ENCODE results near the gene TAOK1.
"Not testable (repeated sequence)": the region's sequence is repeated elsewhere in the genome, so short reads cannot be mapped to it uniquely, and the experiment has no call there.

The TAOK1 gene

DNA sequence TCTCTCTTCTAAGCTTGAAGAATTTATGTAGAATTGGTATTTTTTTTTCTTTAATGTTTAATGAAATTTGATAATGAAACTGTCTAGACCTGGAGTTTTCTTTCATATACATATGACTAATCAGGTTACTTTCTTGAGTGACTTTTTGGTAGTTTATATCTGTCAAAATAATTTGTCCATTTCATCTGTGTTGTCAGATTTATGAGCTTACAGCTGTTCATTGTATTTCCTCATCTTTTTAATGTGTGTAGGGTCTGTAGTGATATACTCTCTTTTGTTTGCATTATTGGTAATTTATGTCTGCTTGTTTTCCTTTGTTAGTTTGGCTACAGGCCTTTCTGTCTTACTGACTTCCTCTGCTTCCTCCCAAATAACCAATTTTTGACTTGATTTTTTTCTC, 55.7 kb downstream of the TAOK1 start:
- DNase-seq (ENCODE audit: low read depth), result no peak

DNA sequence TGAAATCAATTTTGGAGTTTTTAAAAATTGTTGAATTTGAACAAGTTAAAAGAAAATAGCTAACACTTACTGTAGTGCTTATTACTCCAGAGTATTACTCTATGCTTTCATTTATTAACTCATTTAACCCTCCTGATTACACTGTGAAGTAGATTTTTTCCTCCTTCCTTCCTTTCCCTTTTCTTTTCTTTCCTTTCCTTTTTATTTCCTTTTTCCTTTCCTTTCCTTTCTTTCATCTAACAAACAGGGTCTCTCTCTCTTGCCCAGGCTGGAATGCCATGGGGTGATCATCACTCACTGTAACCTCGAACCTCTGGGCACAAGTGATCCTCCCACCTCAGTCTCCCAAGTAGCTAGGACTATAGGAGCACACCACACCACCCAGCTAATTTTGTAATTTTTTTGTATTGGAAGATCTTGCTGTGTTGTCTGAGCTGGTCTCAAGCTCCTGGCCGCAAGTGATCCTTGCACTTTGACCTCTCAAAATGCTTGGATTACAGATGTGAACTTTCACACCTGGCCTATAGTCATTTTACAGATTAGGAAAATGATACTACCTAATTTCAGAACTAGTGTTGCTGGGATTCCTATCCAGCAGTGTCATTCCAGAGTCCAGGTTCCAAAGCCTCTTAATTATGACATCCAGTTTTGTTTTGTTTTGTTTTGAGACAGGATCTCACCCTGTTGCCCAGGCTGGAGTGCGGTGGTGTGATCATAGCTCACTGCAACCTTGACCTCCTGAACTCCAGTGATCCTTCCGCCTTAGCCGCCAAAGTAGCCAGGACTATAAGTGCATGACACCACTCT, 59.9 kb downstream of the TAOK1 start:
- DNase-seq (ENCODE audit: low read depth), result no peak

DNA sequence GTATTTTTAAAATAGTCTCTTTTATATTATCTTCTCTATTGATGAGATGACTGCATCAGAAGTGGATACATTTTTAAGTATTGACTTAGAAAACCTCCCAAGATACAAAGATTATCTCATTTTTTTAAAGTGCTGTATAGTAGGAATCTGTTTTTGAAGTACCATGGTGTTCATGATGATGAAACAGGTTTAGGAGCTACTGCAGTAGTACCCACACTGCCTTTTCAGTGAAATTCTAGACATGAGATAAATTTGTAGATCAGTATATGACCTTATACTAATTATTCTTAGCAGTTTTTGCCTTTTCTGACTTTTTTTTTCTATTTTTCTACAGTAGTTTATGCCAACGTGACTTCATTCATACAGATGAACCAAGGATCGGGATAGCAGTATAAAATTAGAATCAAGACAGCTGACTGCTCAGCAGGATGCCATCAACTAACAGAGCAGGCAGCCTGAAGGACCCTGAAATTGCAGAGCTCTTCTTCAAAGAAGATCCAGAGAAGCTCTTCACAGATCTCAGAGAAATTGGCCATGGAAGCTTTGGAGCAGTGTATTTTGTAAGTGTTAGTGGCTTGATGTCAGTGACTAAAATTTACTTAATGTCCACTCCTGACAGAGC, 61.1 kb downstream of the TAOK1 start:
- no peak for DNase-seq (ENCODE audit: low read depth)

DNA sequence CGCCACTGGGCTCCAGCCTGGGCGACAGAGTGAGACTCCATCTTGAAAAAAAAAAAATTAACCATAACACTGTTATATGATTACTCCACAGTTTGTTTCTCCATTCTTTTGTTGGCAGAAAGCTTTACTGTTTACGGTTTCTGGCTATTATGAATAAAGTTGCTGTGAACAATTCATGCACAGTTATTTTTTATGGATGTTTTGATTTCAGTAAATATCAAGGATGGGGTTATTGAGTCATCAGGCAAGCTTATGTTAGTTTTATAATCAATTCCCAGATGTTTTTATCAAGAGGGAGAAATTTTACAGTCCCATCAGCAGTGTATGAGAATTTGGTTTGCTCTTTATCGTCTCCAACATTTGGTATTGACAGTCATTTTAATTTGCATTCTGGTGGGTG, 67.9 kb downstream of the TAOK1 start:
- DNase-seq (ENCODE audit: low read depth), result no peak

DNA sequence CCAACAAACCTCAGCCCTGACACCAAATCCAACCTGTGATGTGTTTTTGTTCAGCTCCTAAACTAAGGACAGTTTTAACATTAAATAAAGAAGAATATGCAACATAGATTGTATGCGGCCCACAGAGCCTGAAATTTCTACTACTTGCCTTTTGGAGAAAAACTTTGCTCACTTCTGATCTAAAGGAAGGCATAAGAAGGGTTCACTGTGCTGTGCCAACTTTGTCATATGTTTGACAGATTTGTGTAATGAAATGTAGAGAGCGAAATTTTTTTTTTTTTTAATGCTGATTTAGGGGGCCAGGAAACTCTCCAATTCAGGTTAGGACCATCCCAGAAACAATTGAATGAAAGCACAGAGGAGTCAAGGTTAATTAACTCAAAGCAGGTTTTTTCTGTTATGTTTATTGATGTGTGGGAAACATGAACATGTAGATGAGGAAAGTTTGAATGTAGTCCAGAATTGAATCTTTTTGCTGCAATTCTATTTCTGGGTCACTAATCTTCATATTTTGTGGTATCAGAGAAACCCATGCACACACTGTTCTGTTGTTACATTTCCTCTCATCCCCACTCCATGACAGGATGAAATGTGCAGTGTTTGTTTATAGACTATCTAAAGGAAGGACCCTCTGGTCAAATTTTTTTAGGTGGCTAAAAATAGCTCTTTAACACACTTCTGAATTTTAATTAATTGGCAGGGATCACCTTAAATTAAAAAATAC, 71.5 kb downstream of the TAOK1 start:
- DNase-seq (ENCODE audit: low read depth), result no peak

DNA sequence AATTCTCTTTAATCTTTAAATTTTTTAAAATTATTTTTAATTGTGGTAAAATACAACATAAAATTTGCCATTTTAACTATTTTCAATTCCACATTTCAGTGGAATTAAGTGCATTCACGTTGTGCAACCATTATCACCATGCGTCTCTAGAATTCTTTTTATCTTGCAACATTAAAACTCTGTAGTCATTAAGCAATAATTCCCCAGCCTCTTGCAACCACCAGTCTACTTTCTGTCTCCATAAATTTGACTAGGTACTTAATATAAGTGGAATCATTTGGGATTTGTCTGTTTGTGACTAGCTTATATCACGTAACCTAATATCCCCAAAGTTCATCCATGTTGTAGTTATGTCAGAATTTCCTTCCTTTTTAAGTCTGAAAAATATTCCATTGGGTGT, 79.1 kb downstream of the TAOK1 start:
- no peak for DNase-seq (ENCODE audit: low read depth)

DNA sequence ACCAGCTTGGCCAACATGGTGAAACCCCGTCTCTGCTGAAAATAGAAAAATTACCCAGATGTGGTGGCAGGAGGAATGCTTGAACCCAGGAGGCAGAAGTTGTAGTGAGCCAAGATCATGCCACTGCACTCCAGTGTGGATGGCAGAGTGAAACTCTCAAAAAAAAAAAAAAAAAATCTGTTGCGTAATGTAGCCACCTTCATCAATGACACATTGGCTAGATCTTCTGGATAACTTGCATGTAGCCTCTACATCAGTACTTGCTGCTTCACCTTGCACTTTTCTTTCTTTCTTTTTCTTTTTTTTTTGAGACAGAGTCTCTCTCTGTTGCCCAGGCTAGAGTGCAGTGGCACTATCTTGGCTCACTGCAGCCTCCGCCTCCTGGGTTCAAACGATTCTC, 83.3 kb downstream of the TAOK1 start:
- DNase-seq (ENCODE audit: low read depth), result not testable (repeated sequence)

DNA sequence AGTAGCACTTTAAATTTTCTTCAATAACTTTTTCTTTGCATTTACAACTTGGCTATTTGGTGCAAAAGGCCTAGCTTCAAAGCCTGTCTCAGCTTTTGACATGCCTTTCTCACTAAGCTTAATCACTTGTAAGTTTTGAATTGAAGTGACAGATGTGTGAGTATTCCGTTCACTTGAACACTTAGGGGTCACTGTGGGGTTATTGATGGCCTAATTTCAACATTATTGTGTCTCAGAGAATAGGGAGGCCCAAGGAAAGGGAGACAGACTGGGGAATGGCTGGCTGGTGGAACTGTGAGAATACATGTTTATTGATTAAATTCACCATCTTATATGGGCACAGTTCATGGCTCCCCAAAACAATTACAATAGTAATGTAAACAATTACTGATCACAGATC, 84.1 kb downstream of the TAOK1 start:
- no peak for DNase-seq (ENCODE audit: low read depth)

DNA sequence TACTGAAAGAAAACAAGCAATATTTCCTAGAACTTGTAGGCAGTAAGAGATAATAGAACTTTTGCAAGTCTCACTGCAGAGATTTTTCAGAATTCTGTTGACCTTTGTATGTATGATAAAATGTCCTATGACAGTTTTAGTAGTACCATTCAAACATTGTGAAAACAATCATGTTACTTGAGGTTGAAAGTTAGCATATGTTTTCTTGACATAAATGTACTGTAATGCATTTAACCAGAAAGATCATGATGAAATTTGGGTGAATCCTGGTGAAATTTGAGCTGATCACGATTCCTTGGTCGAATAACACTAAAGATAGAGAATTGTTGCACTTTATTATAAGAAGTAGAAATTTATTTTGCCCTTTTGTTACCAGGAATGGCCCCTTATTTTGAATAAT, 85.7 kb downstream of the TAOK1 start:
- DNase-seq (ENCODE audit: low read depth), result no peak

DNA sequence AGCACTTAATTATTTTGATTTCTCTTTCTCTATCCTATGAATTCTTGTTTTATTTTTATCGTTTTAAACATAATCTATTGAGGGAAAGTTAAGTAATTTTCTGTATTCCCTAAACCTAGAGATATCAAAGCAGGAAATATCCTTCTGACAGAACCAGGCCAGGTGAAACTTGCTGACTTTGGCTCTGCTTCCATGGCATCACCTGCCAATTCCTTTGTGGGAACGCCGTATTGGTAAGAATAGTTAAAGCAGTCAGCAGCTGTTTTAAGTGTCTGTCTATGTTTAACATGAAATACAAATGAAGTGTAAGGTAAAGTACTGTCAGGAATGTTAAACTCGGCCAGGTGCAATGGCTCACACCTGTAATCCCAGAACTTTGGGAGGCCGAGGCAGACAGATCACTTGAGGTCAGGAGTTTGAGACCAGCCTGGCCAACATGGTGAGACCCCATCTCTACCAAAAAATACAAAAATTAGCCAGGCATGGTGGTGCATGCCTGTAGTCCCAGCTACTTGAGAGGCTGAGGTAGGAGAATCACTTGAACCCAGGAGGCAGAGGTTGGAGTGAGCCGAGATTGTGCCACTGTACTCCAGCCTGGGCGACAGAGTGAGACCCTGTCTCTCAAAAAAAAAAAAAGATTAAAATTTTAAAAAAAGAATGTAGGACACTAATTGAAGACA, 90.2 kb downstream of the TAOK1 start:
- DNase-seq (ENCODE audit: low read depth), result not testable (repeated sequence)

DNA sequence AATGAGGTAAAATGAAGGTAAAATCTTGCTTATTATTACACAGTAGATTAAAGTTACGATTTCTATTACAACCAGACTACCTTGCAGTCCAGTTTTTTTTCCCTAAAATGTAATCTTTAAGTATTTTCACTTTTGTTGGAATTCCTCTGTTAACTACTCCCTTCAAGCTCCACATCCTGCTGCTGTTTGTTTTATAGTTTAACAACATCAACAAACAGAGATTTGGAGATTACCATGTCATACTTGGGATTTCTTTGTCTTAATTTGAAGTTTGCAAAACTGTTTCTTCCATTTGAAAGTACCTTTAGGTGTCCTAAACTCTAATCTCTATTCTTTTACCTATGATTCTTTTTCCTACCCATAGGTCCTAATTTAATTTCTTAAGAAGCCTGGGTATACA, 93.3 kb downstream of the TAOK1 start:
- DNase-seq (ENCODE audit: low read depth), result no peak

DNA sequence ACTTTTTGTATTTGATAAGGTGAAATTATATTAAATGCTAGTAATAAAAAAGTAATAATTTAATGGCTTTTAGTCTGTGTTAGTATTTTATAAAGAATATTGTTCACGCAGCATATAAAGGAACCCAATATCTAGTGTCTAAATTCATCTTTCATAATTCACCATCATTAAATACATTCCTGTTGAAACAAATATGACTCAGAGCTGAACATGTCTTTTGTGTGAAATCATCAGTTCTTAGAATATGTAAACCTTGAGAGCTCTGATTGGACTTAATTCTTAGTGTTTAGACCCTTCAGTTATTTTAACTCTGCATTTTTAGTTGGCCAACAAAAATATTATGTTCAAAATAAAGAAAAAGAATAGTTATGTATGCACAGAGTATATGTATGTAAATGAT, 104.8 kb downstream of the TAOK1 start:
- peak; percentile 47 for DNase-seq (ENCODE audit: low read depth)

DNA sequence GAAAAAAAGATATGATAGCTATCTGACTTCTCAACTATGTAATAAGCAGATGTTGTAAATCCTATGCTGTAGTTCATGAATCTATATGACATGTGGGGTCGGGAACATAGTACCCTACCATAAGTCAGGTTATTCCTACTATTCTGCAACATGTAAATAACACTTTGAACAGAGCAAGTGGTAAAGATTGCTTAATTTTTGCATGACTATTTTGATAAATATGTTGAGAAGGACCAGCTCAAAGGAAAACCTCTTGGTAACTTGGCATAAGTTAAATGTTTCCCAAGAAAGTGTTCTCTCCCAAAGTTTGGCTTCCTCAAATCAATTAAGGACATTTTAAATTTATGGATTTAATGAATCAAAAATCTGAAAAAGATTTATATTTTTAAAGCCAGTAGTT, 114.5 kb downstream of the TAOK1 start:
- no peak for DNase-seq (ENCODE audit: low read depth)

DNA sequence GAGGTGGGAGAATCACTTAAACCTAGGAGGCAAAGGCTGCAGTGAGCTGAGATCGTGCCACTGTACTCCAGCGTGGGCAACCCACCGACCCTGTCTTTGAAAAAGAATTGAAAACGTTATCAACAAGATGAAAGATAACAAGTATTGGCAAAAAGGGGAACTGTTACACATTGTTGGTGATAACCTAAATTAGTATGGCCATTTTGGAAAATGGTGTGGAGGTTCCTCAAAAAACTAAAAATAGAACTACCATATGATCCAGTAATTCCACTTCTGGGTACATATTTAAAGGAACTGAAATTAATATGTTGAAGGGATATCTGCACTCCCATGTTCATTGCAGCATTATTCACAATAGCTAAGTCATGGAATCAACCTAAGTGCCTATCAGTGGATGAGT, 115.7 kb downstream of the TAOK1 start:
- no peak for DNase-seq (ENCODE audit: low read depth)

DNA sequence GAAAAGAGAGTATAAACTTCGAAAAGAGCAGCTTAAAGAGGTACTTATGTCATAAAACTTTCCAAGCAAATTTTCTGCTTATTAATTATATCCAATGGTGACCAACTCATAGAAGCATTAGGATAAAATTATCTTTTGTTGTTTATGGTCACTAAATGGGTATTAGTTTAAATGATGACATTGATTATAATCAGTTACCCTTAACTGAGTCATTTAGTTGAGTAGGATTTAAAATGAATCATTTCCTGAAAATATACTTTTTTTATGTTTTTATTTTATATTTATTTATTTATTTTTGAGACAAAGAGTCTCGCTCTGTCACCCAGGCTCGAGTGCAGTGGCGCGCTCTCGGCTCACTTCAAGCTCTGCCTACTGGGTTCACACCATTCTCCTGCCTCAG, 120.8 kb downstream of the TAOK1 start:
- no peak for DNase-seq (ENCODE audit: low read depth)

DNA sequence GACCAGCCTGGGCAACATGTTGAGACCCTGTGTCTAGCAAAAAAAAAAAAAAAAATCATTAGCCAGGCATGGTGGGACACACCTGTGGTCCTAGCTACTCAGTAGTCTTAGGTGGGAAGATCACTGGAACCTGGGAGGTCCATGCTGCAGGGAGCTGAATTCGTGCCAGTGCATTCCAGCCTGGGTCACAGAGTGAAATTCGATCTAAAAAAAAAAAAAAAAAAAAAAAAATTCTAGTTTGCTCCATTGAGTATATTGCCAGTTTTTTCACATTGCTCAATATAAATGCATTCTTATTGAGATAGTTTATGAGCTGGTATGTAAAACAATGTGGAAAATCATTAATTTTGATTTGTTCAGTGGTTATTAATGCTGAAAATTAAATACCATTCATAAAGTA, 124.6 kb downstream of the TAOK1 start:
- no peak for DNase-seq (ENCODE audit: low read depth)

DNA sequence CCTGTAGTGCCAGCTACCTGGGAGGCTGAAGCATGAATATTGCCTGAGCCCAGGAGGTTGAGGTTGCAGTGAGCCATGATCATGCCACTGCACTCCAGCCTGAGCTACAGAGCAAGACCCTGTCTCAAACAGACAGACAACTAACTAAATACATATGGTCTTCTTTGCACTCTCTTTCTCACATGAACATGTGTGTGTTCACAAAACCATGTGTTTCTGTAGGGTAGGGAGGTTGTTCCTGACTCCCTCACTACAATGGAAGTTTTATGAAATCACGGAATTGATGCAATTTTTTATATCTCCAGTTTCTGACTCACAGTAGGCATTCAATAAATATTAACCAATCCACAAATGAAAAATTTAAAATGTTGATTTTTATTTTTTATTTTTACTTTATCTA, 128.2 kb downstream of the TAOK1 start:
- no peak for DNase-seq (ENCODE audit: low read depth)

DNA sequence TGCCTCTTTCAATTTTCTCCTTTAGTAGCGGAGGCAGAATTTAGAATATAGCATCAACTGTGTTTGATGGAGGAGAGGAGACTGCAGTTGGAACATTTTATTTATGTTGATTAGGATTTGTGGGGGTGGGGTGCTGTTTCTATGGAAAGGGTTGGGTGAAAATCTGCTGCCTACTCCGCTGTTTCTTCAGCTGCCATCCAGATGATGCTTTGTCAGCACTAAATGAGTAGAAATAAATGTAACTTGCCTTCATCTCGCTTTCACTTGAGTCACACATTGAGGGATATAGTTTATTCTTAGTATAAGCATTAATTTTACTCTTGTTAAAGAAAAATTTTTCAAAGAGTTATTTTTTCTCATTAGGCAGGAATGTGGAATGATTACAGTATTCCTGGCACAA, 134.5 kb downstream of the TAOK1 start:
- no peak for DNase-seq (ENCODE audit: low read depth)

DNA sequence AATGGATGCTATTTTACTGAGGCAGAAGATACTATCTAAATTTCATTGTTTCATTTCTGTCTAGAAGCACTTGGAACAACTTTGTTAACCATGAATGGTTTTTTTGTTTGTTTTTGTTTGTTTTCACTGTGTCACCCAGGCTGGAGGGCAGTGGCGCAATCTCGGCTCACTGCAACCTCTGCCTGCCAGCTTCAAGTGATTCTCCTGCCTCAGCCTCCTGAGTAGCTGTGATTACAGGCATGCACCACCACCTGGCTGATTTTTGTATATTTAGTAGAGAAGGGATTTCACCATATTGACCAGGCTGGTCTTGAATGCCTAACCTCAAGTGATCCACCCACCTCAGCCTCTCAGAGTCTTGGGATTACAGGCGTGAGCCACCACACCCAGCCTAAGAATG, 136.2 kb downstream of the TAOK1 start:
- no peak for DNase-seq (ENCODE audit: low read depth)

DNA sequence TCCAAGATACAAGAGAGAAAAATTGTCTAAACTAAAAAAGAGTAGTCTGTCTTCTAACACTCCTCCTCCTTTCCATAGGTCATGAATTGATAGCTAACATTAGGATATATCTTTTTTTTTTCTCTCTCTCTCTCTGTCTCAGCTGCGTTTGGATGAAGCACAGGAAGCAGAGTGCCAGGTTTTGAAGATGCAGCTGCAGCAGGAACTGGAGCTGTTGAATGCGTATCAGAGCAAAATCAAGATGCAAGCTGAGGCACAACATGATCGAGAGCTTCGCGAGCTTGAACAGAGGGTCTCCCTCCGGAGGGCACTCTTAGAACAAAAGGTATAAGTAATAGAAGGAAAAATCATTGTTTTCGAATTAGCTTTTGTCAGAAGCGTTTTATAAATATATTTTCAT, 143.8 kb downstream of the TAOK1 start:
- no peak for DNase-seq (ENCODE audit: low read depth)

DNA sequence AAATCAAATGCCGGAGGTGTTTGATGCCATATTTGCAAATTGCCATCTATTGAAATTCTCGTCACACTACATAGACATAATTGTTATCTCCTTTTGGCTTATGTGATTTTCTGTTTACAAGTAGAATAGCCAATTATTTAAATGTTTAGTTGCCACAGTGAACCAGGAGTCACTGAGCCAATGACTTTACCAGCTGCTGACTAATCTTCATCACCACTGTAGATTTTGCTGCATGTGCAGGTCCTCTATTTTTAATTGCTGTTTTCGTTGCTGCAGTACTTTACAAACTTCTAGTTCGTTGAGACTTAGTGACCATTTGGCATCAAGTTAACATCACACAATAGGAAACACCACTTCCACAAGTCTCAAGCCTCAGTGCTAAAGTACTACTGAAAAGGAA, 153.9 kb downstream of the TAOK1 start:
- DNase-seq (ENCODE audit: low read depth), result no peak

DNA sequence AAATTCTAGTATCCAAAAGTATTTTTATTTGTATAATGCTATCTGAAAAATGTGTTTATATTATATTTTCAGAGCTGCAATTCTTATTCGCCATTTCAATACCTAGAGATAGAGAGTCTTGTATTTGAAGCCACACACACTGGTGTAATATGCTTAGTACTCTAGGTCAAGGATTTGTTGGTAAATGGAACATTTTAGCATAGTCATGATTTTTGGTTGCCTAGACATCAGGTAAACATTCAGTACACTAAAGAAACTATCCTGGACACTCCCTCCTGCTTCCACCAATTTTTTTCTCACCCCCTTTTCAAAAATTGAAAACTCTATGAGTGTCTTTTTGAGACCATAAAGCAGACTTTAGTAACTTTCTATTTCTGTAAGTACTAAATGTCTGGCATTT, 155.9 kb downstream of the TAOK1 start:
- DNase-seq (ENCODE audit: low read depth), result no peak

DNA sequence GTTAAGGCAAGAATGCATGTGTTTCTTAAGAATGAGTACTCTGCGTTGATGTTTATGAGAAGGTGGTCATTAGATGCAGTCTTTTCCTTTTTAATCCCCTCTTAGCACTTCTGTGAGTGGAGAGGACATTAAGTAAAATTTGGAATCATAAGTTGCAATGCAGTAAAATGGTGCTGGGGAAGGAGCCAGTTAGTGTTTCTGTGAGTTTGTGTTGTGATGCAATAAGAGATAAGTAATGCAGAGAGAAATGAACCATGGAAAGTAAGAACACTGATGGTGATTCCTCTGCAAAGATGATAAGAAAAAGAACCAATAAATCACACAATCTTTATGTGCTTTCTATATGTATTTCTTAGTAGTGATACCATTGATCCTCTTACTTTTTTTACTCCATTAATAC, 156.7 kb downstream of the TAOK1 start:
- DNase-seq (ENCODE audit: low read depth), result no peak

Measured in HS-5 (cell line).